ENCODE measurements around the gene CAPN10.
"Not testable (repeated sequence)": the region's sequence is repeated elsewhere in the genome, so short reads cannot be mapped to it uniquely, and the experiment has no call there.

CAPN10 gene

GRCh38 chr2:240602266-240603050 lies 15.9 kb downstream of the CAPN10 start:
- no peak for DNase-seq (ENCODE audit: low read depth, low spot score)

- DNase-seq (ENCODE audit: low read depth, low spot score): no peak
These were observed 16.7 kb downstream of the CAPN10 start for GRCh38 chr2:240603081-240603835.

GRCh38 chr2:240603846-240604245 lies 17.3 kb downstream of the CAPN10 start:
- no peak for DNase-seq (ENCODE audit: low read depth, low spot score)

GRCh38 chr2:240604291-240604938 lies 17.9 kb downstream of the CAPN10 start:
- DNase-seq (ENCODE audit: low read depth, low spot score): peak; percentile 70

GRCh38 chr2:240604939-240605716 lies 18.6 kb downstream of the CAPN10 start:
- DNase-seq (ENCODE audit: low read depth, low spot score): no peak

GRCh38 chr2:240605867-240606743 lies 19.6 kb downstream of the CAPN10 start:
- DNase-seq (ENCODE audit: low read depth, low spot score): no peak

- no peak for DNase-seq (ENCODE audit: low read depth, low spot score)
These were observed 25.2 kb downstream of the CAPN10 start for GRCh38 chr2:240611601-240612210.

- no peak for DNase-seq (ENCODE audit: low read depth, low spot score)
These were observed 27.2 kb downstream of the CAPN10 start for GRCh38 chr2:240613781-240614180.

- no peak for DNase-seq (ENCODE audit: low read depth, low spot score)
These were observed 27.9 kb downstream of the CAPN10 start for GRCh38 chr2:240614391-240614790.

- no peak for DNase-seq (ENCODE audit: low read depth, low spot score)
These were observed 28.9 kb downstream of the CAPN10 start for GRCh38 chr2:240615396-240615795.

GRCh38 chr2:240615820-240616547 lies 29.4 kb downstream of the CAPN10 start:
- DNase-seq (ENCODE audit: low read depth, low spot score): no peak

GRCh38 chr2:240616860-240617666 lies 30.5 kb downstream of the CAPN10 start:
- not testable (repeated sequence) for DNase-seq (ENCODE audit: low read depth, low spot score)

GRCh38 chr2:240618776-240619175 lies 32.2 kb downstream of the CAPN10 start:
- DNase-seq (ENCODE audit: low read depth, low spot score): no peak

GRCh38 chr2:240619506-240620148 lies 33.1 kb downstream of the CAPN10 start:
- peak; percentile 40 for DNase-seq (ENCODE audit: low read depth, low spot score)

- no peak for DNase-seq (ENCODE audit: low read depth, low spot score)
These were observed 33.7 kb downstream of the CAPN10 start for GRCh38 chr2:240620149-240620731.

- DNase-seq (ENCODE audit: low read depth, low spot score): no peak
These were observed 34.3 kb downstream of the CAPN10 start for GRCh38 chr2:240620859-240621258.

- peak; percentile 25 for DNase-seq (ENCODE audit: low read depth, low spot score)
These were observed 35.5 kb downstream of the CAPN10 start for GRCh38 chr2:240622060-240622411.
